NB4 (cell line): ENCODE data around the gene DMGDH.

ENCODE experiments used
- DNase-seq: peaks from one replicate; pipeline ENCODE4 v3.0.0; 2010; ENCODE audit warnings: low read depth
- H3K4me3 ChIP-seq: one replicate; pipeline ENCODE4 v1.5.1; 2011; ENCODE audit warnings: mild to moderate bottlenecking, low read depth, low read length, moderate library complexity
- MYC ChIP-seq: IDR thresholded peaks from 2 replicates; pipeline ENCODE4 v1.6.1; 2011; ENCODE audit warnings: low read depth, low read length
- POLR2A ChIP-seq: IDR thresholded peaks from 2 replicates; pipeline ENCODE4 v1.6.1; 2011; ENCODE audit warnings: mild to moderate bottlenecking; ENCODE audit not compliant: insufficient read length; ENCODE audit errors: extremely low read depth
- TF ChIP-seq, protein P1 (sequence below): IDR thresholded peaks from one replicate; pipeline ENCODE4 v1.5.1; 2012; ENCODE audit warnings: low read depth, low read length
- TF ChIP-seq, protein P2 (sequence below): IDR thresholded peaks from 2 replicates; pipeline ENCODE4 v1.6.1; 2011; ENCODE audit warnings: low read depth, low read length

Gene DMGDH

DNA sequence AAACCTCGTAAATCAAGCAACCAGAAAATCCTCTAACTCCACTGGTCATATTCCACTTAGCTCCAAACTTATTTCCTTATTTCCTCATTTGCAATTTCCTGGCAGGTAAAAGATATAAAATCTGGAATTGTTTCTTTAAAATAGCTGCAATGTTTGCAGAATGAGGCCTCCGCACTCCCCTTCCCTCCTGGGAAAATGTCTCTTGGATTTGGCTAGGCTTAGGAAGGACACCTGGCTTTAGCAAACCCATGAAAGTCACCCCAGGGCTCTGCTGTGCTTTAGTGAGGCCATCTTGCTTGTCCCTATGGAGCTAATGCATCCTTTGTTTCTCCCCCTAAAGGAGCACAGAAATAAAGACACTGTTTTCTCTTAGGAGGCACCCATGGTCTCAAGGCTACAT, 94.9 kb downstream of the DMGDH start:
- H3K4me3 ChIP-seq: no peak overlapping the region
- no peak for TF ChIP-seq MYC
- TF ChIP-seq POLR2A: no peak
- TF ChIP-seq, protein P1, sequence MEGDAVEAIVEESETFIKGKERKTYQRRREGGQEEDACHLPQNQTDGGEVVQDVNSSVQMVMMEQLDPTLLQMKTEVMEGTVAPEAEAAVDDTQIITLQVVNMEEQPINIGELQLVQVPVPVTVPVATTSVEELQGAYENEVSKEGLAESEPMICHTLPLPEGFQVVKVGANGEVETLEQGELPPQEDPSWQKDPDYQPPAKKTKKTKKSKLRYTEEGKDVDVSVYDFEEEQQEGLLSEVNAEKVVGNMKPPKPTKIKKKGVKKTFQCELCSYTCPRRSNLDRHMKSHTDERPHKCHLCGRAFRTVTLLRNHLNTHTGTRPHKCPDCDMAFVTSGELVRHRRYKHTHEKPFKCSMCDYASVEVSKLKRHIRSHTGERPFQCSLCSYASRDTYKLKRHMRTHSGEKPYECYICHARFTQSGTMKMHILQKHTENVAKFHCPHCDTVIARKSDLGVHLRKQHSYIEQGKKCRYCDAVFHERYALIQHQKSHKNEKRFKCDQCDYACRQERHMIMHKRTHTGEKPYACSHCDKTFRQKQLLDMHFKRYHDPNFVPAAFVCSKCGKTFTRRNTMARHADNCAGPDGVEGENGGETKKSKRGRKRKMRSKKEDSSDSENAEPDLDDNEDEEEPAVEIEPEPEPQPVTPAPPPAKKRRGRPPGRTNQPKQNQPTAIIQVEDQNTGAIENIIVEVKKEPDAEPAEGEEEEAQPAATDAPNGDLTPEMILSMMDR: no peak
- TF ChIP-seq, protein P2, sequence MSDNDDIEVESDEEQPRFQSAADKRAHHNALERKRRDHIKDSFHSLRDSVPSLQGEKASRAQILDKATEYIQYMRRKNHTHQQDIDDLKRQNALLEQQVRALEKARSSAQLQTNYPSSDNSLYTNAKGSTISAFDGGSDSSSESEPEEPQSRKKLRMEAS: no peak
- DNase-seq: no peak

DNA sequence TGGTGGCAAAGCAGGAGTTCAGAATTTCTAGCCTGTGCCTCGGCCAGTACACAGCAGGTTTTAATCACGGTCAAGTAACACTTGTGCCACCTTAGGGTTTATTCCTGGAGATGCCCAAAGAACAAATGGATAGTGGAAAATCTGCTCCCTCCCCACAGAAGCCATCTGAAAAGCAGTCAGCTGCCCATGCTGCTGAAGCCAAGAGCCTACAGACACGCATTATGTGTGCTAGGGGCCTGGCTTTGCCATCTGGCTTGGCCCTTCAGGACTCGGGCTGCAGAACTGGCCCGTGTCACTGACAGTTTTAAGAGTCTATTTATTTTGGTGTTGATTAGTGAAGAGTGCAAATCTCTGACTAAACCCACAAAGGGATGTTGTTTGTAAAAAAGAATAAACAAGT, 95.5 kb downstream of the DMGDH start:
- TF ChIP-seq POLR2A: no peak
- no peak for TF ChIP-seq MYC
- TF ChIP-seq, protein P2: no peak
- TF ChIP-seq, protein P1: no peak
- DNase-seq: no peak
- H3K4me3 ChIP-seq: no peak overlapping the region

DNA sequence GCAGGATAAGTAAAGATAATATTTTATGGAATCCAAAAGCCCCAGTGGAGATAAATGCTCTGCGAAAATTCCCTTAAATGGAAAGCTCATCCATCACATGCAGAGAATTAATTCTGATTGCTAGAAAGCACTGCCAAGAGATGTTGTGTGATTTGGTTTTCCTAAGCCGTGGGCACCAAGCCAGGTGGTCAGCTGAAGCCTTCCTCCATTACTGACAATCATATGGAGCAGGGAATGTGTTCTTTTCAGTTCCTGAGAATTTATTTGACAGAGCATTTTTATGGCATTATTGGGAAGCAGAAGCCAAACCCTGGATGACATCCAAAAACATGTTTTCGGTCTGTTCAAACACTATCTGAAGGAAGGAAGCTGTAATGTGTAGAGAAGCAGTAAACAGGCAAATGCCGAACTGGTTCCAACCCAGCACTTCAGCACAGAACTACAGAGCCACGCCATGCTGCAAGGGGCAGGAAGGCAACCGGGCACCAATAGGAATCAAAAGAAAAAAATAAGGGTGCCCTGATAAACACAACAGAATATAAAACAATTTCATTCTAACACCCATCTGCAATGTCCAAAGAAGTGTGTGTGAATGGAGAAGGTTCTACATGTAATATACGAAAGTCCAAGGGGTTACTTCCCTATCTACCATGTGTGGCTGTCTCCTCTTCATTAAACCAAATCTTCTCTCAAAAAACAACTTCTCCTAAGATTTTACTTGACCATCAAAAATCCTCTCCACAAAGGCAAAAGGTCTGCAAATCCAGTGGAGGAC, 96.6 kb downstream of the DMGDH start:
- H3K4me3 ChIP-seq: no peak overlapping the region
- no peak for DNase-seq
- TF ChIP-seq, protein P1: no peak
- TF ChIP-seq MYC: no peak
- no peak for TF ChIP-seq POLR2A
- TF ChIP-seq, protein P2: no peak

DNA sequence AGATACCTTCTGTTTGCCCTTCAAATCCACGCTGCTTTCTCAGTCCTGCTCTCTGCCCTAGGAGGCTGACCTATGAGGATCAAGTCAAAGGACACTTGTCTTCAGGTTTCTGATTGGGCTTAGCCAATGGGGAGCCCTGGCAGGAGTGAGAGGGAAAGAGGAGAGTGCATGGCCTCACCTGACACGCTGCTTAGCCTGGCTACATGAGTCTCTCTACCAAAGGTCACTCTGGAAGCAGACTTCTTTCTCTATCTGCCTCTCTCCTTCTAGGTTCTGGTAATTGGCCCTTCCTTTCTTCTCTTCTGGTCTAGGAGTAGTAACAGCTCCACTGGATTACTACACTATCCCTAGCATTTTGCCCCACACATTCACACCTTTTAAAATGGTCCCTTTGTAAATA, 97.5 kb downstream of the DMGDH start:
- TF ChIP-seq POLR2A (no peak), MYC (no peak)
- TF ChIP-seq, protein P2: no peak
- TF ChIP-seq, protein P1: no peak
- DNase-seq: no peak
- no peak overlapping the region for H3K4me3 ChIP-seq

DNA sequence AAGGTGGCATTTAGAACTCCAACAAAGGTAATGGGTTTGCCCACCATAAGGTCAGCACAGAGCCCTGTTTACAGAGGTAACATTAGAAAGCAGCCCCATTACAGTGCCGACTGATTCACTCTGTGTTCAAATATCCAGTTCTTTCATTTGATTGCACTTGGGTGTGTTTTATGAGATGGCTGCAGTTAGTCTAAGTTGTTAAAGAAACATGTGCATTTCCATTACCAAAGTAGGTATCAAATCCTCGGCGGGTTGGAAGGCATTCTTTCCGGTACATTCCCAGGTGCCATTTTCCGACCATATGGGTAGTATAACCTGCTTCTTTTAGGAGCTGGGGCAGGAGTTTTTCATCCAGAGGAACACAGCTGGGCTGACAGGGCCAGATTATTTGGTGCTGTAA, 100.7 kb downstream of the DMGDH start:
- DNase-seq: no peak
- TF ChIP-seq POLR2A (no peak), MYC (no peak)
- TF ChIP-seq, protein P1: no peak
- TF ChIP-seq, protein P2: no peak
- H3K4me3 ChIP-seq: no peak overlapping the region
